Islet of Langerhans (tissue), 1 donor: ENCODE results near the gene PTH2R.
"Not testable (repeated sequence)": the region's sequence is repeated elsewhere in the genome, so short reads cannot be mapped to it uniquely, and the experiment has no call there.

Source experiments
- FAIRE-seq: peaks from one replicate; lab custom pipeline; 2011; peaks lifted over from hg19 to GRCh38; lab: Jason Lieb, UNC

The PTH2R gene

GRCh38 chr2:208406474-208407451 is at the start of gene PTH2R:
PTH2R (plus strand) TSS chr2:208406792; CDS start chr2:208407044, 252 bp downstream.
- no peak for FAIRE-seq

DNA sequence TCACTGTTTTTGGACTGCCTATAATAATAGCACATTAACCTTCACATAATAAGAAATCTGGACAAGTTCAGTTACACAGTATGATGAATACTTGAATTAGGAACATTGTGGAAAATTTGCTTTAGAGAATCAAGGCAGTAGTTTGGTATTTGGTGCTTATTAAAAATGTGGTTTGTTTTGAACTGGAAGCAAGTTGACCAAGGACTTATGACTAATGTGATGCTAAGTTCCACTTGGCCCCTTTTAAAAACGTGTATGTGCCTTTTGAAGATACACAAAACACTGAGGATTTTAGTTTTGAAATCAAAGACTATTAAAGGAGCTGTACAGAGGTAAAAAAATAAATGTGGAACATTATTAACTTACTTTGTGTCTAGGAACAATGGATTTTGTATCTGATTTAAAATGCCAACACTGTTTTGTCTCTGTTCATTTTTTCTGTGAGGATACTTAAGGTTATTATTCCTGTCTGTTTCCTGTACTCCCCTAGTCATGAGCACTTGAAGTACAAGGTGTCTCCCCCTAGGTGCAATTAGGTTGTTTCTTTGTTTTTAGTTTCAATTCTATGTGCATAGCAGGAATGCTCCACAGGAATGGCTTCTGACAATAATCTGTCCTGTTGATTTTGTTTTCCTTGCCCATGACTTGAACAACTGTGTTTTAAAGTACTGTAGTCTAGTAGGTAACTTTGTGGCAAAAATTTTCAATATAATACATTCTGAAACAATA is 49.6 kb upstream of the PTH2R start:
- no peak for FAIRE-seq

GRCh38 chr2:208358758-208359631 is 47.6 kb upstream of the PTH2R start:
- no peak for FAIRE-seq

DNA sequence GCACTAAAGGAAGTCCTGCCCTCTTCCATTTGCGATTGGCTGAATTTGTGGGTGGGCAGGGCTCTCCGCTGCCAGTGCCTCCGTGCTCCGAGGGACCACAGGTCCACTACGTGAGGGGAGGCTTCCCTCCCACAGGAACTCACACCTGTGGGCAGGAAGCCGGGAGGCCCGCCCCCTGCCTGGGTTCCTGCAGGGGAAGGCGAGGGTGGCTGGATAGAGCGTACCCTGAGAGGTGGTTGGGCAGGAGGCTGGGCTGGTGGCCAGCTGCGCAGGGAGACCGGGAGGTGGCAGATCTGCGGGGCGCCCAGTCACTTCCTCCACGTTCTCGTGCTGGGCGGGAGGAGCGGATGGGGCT is 47.0 kb upstream of the PTH2R start:
- FAIRE-seq, result no peak

- FAIRE-seq, result no peak
These were observed 46.1 kb upstream of the PTH2R start for GRCh38 chr2:208360259-208361076.

DNA sequence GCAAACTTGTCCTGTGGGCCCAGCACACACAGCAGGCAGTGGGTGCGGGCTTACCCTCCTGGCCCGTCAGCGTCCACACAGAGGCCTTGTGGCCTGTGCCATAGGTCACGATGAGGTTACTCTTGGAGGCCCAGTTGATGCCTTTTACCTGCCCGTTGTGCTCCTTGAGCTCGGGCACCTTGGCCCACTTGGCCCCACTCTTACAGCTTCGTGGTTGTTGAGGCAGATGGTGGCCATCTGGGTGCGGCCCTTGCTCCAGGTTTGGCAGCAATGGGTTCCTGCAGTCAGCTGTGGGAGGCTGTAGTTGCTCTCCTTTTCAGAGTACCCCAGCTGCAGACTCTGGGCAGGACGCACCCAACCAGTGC is 45.5 kb upstream of the PTH2R start:
- no peak for FAIRE-seq

GRCh38 chr2:208363485-208363884 is 43.1 kb upstream of the PTH2R start:
- FAIRE-seq, result no peak

- FAIRE-seq, result no peak
These were observed 40.1 kb upstream of the PTH2R start for GRCh38 chr2:208366215-208367127.

DNA sequence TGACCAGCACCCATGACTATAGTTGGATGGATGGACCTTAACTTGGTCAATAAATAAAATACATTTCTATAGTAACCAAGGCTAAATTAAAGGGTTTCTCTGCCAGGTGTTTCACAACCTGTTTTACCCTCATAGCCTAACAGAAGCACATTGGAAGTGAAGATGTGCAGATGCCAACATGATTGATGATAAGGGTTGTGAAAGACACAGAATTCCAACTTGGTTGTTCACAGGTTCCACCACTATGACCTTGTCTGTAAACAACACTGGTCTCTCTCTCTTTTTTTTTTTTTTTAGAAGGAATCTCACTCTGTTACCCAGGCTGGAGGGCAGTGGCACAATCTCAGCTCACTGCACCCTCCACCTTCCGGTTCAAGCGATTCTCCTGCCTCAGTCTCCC is 37.5 kb upstream of the PTH2R start:
- no peak for FAIRE-seq

- FAIRE-seq, result no peak
These were observed 35.5 kb upstream of the PTH2R start for GRCh38 chr2:208370881-208371633.

- no peak for FAIRE-seq
These were observed 35.0 kb upstream of the PTH2R start for GRCh38 chr2:208371634-208371935.

DNA sequence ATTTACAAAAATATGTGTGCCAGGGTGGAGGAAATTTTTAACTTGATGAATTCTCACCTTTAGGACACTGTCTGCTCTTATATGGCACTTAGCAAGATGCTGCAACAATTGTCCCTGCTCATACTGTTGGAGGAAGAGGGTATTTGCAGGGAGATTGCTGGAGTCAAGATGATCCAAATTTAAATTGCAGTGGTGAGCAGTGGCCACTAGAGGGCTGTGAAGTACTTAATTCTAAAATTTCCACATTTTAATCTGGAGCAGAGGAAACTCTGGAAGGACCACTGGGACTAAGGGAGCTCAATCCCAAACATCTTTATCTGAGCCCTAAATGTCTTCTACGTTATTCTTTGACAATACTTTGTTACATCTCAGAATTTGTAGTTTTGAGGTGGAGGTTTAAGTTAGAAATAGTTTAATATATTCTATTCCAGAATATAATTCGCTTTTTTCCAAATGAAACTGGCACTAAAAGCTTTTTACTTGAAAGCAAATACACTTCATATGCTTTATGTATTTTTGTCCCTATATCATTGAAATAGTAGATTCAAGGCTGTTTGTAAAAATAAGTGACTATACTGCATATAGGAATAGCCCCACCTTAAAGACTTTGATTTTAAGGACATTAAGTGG is 33.0 kb upstream of the PTH2R start:
- peak; percentile 96 for FAIRE-seq

DNA sequence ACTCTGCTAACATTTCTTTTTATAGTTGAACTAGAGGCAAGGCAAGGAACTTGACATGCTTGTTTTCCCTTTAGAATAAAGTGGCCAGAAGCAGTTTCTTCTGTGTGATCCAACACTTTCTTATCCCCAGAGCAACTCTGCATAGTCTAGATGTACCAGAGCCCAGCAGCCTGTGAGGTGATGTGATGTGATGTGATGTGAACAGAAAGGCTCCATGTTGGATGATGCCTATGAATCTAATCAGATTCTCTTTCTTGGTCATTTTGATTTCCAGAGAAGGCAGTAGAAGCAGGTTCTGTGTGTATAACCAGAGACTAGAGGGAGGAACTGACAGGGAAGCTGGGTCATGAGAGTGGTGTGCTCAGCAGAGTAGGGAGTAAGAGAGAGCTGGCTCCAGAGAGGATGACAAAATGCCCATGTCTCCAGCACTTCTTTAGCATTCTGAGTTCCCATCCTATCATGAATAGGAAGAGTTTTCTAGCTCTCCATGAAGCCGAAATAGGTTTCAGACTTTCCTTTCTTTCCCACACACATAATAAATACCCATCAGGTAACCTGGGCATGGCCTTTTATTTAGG is 31.0 kb upstream of the PTH2R start:
- no peak for FAIRE-seq

GRCh38 chr2:208377344-208377860 is 29.2 kb upstream of the PTH2R start:
- FAIRE-seq, result not testable (repeated sequence)

GRCh38 chr2:208379192-208379591 is 27.4 kb upstream of the PTH2R start:
- FAIRE-seq, result no peak

DNA sequence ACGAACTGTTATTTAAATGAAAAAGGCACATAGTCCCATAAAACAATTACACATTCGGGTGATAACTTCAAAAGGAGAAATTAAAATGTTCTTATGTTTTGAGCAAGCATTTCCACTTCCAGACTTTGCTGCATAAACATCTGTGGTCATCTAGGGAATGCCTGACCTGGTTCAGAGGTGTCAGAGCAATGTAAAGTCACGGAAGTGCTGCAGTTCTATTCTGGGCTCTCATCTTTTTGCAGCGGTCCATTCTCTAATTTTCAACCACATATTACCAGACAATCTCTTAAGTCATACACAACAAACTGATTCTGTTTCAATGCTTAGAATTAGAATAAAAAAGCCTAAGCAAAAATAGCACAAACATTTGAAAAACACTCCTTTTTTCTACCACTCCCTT is 22.0 kb upstream of the PTH2R start:
- no peak for FAIRE-seq

DNA sequence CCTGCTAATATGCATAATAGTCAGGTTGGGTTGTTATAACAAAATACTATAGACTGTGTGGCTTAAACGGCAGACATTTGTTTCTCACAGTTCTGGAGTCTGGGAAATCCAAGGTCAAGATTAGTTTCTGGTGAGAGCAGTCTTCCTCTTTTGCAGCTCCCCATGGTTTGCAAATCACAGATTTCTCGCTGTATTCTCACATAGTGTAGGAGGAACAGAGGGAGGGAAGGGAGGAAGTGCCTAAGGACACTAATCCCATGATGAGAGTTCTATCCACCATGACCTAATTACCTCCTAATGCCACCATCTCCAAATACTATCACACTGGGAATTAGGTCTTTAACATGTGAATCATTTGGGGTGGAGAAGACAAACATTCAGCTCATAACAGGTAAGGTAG is 20.1 kb upstream of the PTH2R start:
- FAIRE-seq, result no peak

GRCh38 chr2:208389940-208390339 is 16.7 kb upstream of the PTH2R start:
- FAIRE-seq, result no peak

DNA sequence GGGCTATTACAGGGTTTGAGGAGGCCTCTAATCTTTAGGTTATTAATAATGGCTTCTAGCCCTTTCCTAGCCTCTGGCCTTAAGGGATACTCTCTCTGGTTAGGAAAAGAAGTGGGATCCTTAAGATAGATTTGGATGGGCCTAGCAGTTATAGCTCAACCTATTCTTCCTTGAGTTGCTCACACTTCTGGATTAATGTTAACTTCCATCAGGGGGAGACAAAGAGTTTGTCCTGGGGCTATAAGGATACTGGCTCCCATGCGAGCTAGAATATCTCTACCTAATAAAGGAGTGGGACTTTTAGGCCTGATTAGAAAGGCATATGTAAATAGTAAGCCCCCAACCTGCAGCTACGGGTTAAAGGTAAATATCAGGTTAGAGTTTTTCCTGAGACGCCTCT is 14.3 kb upstream of the PTH2R start:
- no peak for FAIRE-seq
